A673 (cell line): ENCODE results near the gene TPP1.

ENCODE experiments used
- CTCF ChIP-seq: fragments of 300-800, 200-600 bp; sonication (generic); conservative IDR thresholded peaks from 2 replicates; pipeline ENCODE4 v1.5.1; 2017; ENCODE audit warnings: low read depth, mild to moderate bottlenecking, antibody characterized with exemption, low read length, moderate library complexity, mixed read lengths
- EZH2 ChIP-seq: fragments of 200-600 bp; sonication (generic); IDR thresholded peaks from 2 replicates; pipeline ENCODE4 v1.6.1; 2017; ENCODE audit warnings: borderline replicate concordance, low read depth, mild to moderate bottlenecking, mixed read lengths, antibody characterized with exemption, low read length; ENCODE audit not compliant: poor library complexity, severe bottlenecking

GRCh38 chr11:6570691-6571427 is 48.4 kb downstream of the TPP1 start:
- TF ChIP-seq CTCF (no peak), EZH2 (no peak)
